H9 (cell line): ENCODE data around the gene AKAP7. TPM values are rescaled to one million over a fixed set of nuclear protein-coding genes. Genes with fewer than 3 reads are reported as not detected.

ENCODE experiments used
- DNase-seq: peaks from one replicate; pipeline ENCODE4 v3.0.0-alpha.2; 2017
- H2AFZ ChIP-seq: one replicate; pipeline ENCODE4 v1.6.1; 2013; ENCODE audit warnings: mild to moderate bottlenecking, low read length, control low read depth, moderate library complexity
- H2AK5ac ChIP-seq: 2 replicates; pipeline ENCODE4 v1.6.1; 2013; ENCODE audit warnings: low read length, control low read depth, mixed read lengths; ENCODE audit not compliant: insufficient read length
- H2BK120ac ChIP-seq: one replicate; pipeline ENCODE4 v1.6.1; 2013; ENCODE audit warnings: low read depth, mild to moderate bottlenecking, low read length, control low read depth, inconsistent platforms; ENCODE audit not compliant: poor library complexity, severe bottlenecking
- H2BK12ac ChIP-seq: 2 replicates; pipeline ENCODE4 v1.6.1; 2013; ENCODE audit warnings: low read length, control low read depth, mixed read lengths, low read depth; ENCODE audit not compliant: insufficient read length
- H2BK15ac ChIP-seq: 2 replicates; pipeline ENCODE4 v1.6.1; 2013; ENCODE audit warnings: low read depth, low read length, control low read depth
- H2BK20ac ChIP-seq: one replicate; pipeline ENCODE4 v1.6.1; 2013; ENCODE audit warnings: low read depth, mild to moderate bottlenecking, low read length, control low read depth, inconsistent platforms; ENCODE audit not compliant: poor library complexity, severe bottlenecking
- H2BK5ac ChIP-seq: 2 replicates; pipeline ENCODE4 v1.6.1; 2013; ENCODE audit warnings: low read length, control low read depth, mixed read lengths; ENCODE audit not compliant: insufficient read length
- H3K14ac ChIP-seq: 2 replicates; pipeline ENCODE4 v1.6.1; 2013; ENCODE audit warnings: low read length, control low read depth; ENCODE audit not compliant: insufficient read depth
- H3K18ac ChIP-seq: 2 replicates; pipeline ENCODE4 v1.6.1; 2013; ENCODE audit warnings: low read depth, mild to moderate bottlenecking, mixed read lengths, low read length, control low read depth; ENCODE audit not compliant: insufficient read length
- H3K23ac ChIP-seq: 2 replicates; pipeline ENCODE4 v1.6.1; 2013; ENCODE audit warnings: low read length, control low read depth, mixed read lengths, low read depth; ENCODE audit not compliant: insufficient read length
- H3K23me2 ChIP-seq: 2 replicates; pipeline ENCODE4 v1.6.1; 2013; ENCODE audit warnings: low read depth, mild to moderate bottlenecking, mixed read lengths, low read length, control low read depth; ENCODE audit not compliant: insufficient read length, poor library complexity, severe bottlenecking
- H3K27ac ChIP-seq: 2 replicates; pipeline ENCODE4 v1.5.1; 2013; ENCODE audit warnings: low read length, control low read depth, mixed read lengths, low read depth; ENCODE audit not compliant: insufficient read length
- H3K27me3 ChIP-seq: 2 replicates; pipeline ENCODE4 v1.6.1; 2013; ENCODE audit warnings: low read length, control low read depth, inconsistent platforms; ENCODE audit not compliant: insufficient read depth
- H3K4ac ChIP-seq: 2 replicates; pipeline ENCODE4 v1.6.1; 2013; ENCODE audit warnings: low read depth, mild to moderate bottlenecking, control low read depth, inconsistent platforms, low read length, moderate library complexity
- H3K4me1 ChIP-seq: 2 replicates; pipeline ENCODE4 v1.6.1; 2013; ENCODE audit warnings: low read length, control low read depth, inconsistent platforms; ENCODE audit not compliant: insufficient read depth
- H3K4me2 ChIP-seq: 2 replicates; pipeline ENCODE4 v1.6.1; 2013; ENCODE audit warnings: low read length, control low read depth, mixed read lengths; ENCODE audit not compliant: insufficient read length, insufficient read depth
- H3K56ac ChIP-seq: 2 replicates; pipeline ENCODE4 v1.6.1; 2013; ENCODE audit warnings: low read depth, mild to moderate bottlenecking, mixed read lengths, low read length, control low read depth; ENCODE audit not compliant: insufficient read length
- H3K79me1 ChIP-seq: 2 replicates; pipeline ENCODE4 v1.6.1; 2013; ENCODE audit warnings: low read depth, mild to moderate bottlenecking, moderate library complexity, low read length, control low read depth, inconsistent platforms; ENCODE audit not compliant: insufficient read depth, poor library complexity, severe bottlenecking
- H3K79me2 ChIP-seq: 2 replicates; pipeline ENCODE4 v1.6.1; 2013; ENCODE audit warnings: low read length, control low read depth, inconsistent platforms; ENCODE audit not compliant: insufficient read depth
- H3K9ac ChIP-seq: 2 replicates; pipeline ENCODE4 v1.6.1; 2013; ENCODE audit warnings: low read length, control low read depth, mixed read lengths; ENCODE audit not compliant: insufficient read length; ENCODE audit errors: extremely low read depth
- H3K9me3 ChIP-seq: one replicate; pipeline ENCODE4 v1.6.1; 2013; ENCODE audit warnings: low read depth, low read length, inconsistent platforms; ENCODE audit not compliant: control insufficient read depth
- H3T11ph ChIP-seq: one replicate; pipeline ENCODE4 v1.6.1; 2013; ENCODE audit warnings: mild to moderate bottlenecking, low read length, control low read depth, inconsistent platforms
- H4K20me1 ChIP-seq: one replicate; pipeline ENCODE4 v1.6.1; 2013; ENCODE audit not compliant: control insufficient read depth, insufficient read length, insufficient read depth
- H4K5ac ChIP-seq: 2 replicates; pipeline ENCODE4 v1.6.1; 2013; ENCODE audit warnings: low read depth, mild to moderate bottlenecking, mixed read lengths, low read length, control low read depth; ENCODE audit not compliant: insufficient read length
- H4K8ac ChIP-seq: replicated peaks from 2 replicates; pipeline ENCODE4 v1.6.1; 2013; ENCODE audit warnings: low read length, control low read depth, mixed read lengths, low read depth; ENCODE audit not compliant: insufficient read length
- H4K91ac ChIP-seq: 2 replicates; pipeline ENCODE4 v1.6.1; 2013; ENCODE audit warnings: low read depth, mild to moderate bottlenecking, moderate library complexity, mixed read lengths, low read length, control low read depth; ENCODE audit not compliant: insufficient read length
- H3K27ac Mint-ChIP-seq, 3 experiments: 2 replicates in 2 of 3; 3 replicates in 1 of 3; pipeline ENCODE4 v1.8.0; 2020 to 2021; ENCODE audit warnings: mixed read lengths in 3 of 3, mild to moderate bottlenecking in 1 of 3, moderate library complexity in 1 of 3
- H3K27me3 Mint-ChIP-seq: 2 replicates; pipeline ENCODE4 v1.8.0; 2021; ENCODE audit warnings: low read depth, mild to moderate bottlenecking, moderate library complexity, mixed read lengths
- H3K36me3 Mint-ChIP-seq, 3 experiments: 2 replicates in 2 of 3; 3 replicates in 1 of 3; pipeline ENCODE4 v1.8.0; 2020 to 2021; ENCODE audit warnings: low read depth in 3 of 3, mixed read lengths in 3 of 3; ENCODE audit not compliant: insufficient read depth in 1 of 3
- H3K4me1 Mint-ChIP-seq, 2 experiments: 2 replicates each; pipeline ENCODE4 v1.8.0; 2020; ENCODE audit warnings: mixed read lengths in 2 of 2
- H3K4me3 Mint-ChIP-seq, 2 experiments: 2 replicates in 1 of 2; 3 replicates in 1 of 2; pipeline ENCODE4 v1.8.0; 2020 to 2021; ENCODE audit warnings: mild to moderate bottlenecking in 2 of 2, mixed read lengths in 2 of 2, moderate library complexity in 1 of 2
- H3K9me3 Mint-ChIP-seq, 2 experiments: 2 replicates in 1 of 2; 3 replicates in 1 of 2; pipeline ENCODE4 v1.8.0; 2020; ENCODE audit warnings: mild to moderate bottlenecking in 2 of 2, mixed read lengths in 2 of 2, moderate library complexity in 1 of 2
- WGBS: extraction: QIAGEN DNeasy Blood & Tissue Kit; methylation state at CpG from one replicate; pipeline ENCODE4 v1.1.7; 2013; ENCODE audit warnings: missing lambda C conversion rate, low lambda C conversion rate, mixed read lengths; ENCODE audit not compliant: insufficient read length; ENCODE audit errors: extremely low coverage; 5-methylcytosine and 5-hydroxymethylcytosine counted together
- total RNA-seq: library from RNA; stranded (reverse); gene quantifications from 2 replicates; pipeline ENCODE4 v1.2.1, GENCODE V29; 2021
- TF ChIP-seq, protein P1 (sequence below): fragments of 200-600 bp; sonication (generic); conservative IDR thresholded peaks from 3 replicates; pipeline ENCODE4 v1.8.0; 2021; ENCODE audit warnings: antibody characterized with exemption, mild to moderate bottlenecking

The AKAP7 gene
- total RNA-seq, 1 experiment from 2014 or later, result 9.8 TPM

DNA sequence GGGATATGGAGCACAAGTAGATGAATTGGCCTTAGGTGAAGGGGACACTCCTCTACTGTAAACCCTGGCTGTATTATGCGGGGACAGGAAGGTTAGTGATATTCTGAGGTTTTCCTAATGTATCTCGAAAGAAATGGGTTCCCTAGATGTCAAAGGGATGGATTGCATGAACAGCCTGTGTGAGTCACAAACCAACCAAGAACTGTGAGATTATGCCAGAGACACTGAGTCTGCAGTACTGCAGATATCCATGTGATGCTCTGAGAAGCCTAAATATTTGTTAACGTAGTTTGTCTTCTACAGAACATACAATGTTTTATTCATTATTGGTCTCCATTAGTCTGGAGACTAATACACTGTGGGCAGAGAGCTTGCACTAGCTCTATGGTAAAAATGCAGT is 182.2 kb downstream of the AKAP7 start:
- Histone ChIP-seq H3K18ac (no peak overlapping the region), H3K79me1 (peaks cover 2% of the 10 kb centered on the region), H3K4me1 (no peaks in the 10 kb centered on the region), H3K79me2 (no peaks in the 10 kb centered on the region; the same call in 1 of the 2 replicates), H4K5ac (no peak overlapping the region), H3K27me3 (no peaks in the 10 kb centered on the region), H2BK20ac (no peak overlapping the region), H2BK15ac (no peak overlapping the region), H3K14ac (no peak overlapping the region), H2BK120ac (no peak overlapping the region), H2BK5ac (no peak overlapping the region), H3K56ac (no peak overlapping the region), H2BK12ac (no peak overlapping the region), H4K91ac (no peak overlapping the region), H3K9ac (no peak overlapping the region), H3K27ac (no peak overlapping the region), H3K9me3 (peaks cover 6% of the 10 kb centered on the region), H4K8ac (no peak overlapping the region), H4K20me1 (no peaks in the 10 kb centered on the region), H3K4me2 (no peak overlapping the region), H3T11ph (no peak overlapping the region), H2AK5ac (no peak overlapping the region), H3K4ac (no peak overlapping the region), H3K23ac (no peak overlapping the region), H2AFZ (no peak overlapping the region), H3K23me2 (no peaks in the 10 kb centered on the region)
- Mint-ChIP-seq H3K27me3 (no peaks in the 10 kb centered on the region), H3K9me3 (peaks cover 25 to 29% of the 10 kb centered on the region in 2 experiments), H3K4me3 (no peak overlapping the region), H3K27ac (no peak overlapping the region), H3K36me3 (peaks cover 35 to 40% (median 36%) of the 10 kb centered on the region in 3 experiments), H3K4me1 (peaks cover 14 to 17% of the 10 kb centered on the region in 2 experiments)
- DNase-seq, result no peak
- TF ChIP-seq, protein P1, sequence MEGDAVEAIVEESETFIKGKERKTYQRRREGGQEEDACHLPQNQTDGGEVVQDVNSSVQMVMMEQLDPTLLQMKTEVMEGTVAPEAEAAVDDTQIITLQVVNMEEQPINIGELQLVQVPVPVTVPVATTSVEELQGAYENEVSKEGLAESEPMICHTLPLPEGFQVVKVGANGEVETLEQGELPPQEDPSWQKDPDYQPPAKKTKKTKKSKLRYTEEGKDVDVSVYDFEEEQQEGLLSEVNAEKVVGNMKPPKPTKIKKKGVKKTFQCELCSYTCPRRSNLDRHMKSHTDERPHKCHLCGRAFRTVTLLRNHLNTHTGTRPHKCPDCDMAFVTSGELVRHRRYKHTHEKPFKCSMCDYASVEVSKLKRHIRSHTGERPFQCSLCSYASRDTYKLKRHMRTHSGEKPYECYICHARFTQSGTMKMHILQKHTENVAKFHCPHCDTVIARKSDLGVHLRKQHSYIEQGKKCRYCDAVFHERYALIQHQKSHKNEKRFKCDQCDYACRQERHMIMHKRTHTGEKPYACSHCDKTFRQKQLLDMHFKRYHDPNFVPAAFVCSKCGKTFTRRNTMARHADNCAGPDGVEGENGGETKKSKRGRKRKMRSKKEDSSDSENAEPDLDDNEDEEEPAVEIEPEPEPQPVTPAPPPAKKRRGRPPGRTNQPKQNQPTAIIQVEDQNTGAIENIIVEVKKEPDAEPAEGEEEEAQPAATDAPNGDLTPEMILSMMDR, result no peak
- no CpG with 5 or more reads among the region's 3 CpGs for WGBS
